ENCODE measurements around the gene ITGB2.

DNA sequence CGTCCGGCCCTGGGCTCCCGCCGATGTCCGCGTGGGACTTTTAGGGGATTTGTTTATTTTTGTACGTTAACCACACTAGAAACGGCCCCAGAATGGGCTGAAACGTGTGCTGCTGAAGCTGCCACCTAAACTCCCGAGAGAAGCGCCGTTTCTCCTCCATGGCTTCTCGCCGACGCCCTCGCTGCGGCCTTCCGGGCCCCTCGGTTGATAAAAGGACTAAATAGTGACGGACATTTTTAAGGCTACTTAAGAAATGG is 46.5 kb downstream of the ITGB2 start:
- TF ChIP-seq, protein P1, sequence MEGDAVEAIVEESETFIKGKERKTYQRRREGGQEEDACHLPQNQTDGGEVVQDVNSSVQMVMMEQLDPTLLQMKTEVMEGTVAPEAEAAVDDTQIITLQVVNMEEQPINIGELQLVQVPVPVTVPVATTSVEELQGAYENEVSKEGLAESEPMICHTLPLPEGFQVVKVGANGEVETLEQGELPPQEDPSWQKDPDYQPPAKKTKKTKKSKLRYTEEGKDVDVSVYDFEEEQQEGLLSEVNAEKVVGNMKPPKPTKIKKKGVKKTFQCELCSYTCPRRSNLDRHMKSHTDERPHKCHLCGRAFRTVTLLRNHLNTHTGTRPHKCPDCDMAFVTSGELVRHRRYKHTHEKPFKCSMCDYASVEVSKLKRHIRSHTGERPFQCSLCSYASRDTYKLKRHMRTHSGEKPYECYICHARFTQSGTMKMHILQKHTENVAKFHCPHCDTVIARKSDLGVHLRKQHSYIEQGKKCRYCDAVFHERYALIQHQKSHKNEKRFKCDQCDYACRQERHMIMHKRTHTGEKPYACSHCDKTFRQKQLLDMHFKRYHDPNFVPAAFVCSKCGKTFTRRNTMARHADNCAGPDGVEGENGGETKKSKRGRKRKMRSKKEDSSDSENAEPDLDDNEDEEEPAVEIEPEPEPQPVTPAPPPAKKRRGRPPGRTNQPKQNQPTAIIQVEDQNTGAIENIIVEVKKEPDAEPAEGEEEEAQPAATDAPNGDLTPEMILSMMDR (IDR thresholded peaks at IDR 0.05): no peak
- no peak for TF ChIP-seq POLR2A (IDR thresholded peaks at IDR 0.05)

Measured in heart left ventricle (tissue), 13 donors.